ENCODE results near the gene EFHC1. TPM values are rescaled to one million over a fixed set of nuclear protein-coding genes. Genes with fewer than 3 reads are reported as not detected.

The EFHC1 gene
- total and polyA plus RNA-seq, 2 experiments from 2014 or later, result 24.3 to 28.0 TPM

- TF ChIP-seq ZNF462 (CRISPR knock-in tag; IDR thresholded peaks at IDR 0.05), result no peak
Observed at GRCh38 chr6:52403086-52403485, 17.1 kb upstream of the EFHC1 start (continued).

- Mint-ChIP-seq H3K9me3 (no peaks in the 10 kb centered on the region), H3K36me3 (ENCODE audit: low read depth) (peaks cover 4% of the 10 kb centered on the region; the same call in 2 of the 3 replicates), H3K4me1 (peaks cover 11% of the 10 kb centered on the region), H3K27ac (no peak overlapping the region), H3K27me3 (ENCODE audit: insufficient read depth, low read depth, poor library complexity) (peaks cover 2% of the 10 kb centered on the region), H3K4me3 (no peak overlapping the region)
- Histone ChIP-seq H3K27me3 (ENCODE audit: insufficient read depth) (no peaks in the 10 kb centered on the region), H3K79me2 (replicated peaks; ENCODE audit: insufficient read depth) (no peaks in the 10 kb centered on the region), H4K20me1 (replicated peaks; ENCODE audit: insufficient read depth) (no peaks in the 10 kb centered on the region), H3K9me2 (ENCODE audit: insufficient read depth) (no peaks in the 10 kb centered on the region), H3K36me3 (ENCODE audit: insufficient read depth) (no peaks in the 10 kb centered on the region), H3K27ac (ENCODE audit: low read depth) (no peak overlapping the region), H3K4me2 (no peak overlapping the region), H3F3A (replicated peaks; ENCODE audit: low read depth) (no peaks in the 10 kb centered on the region), H3K4me1 (ENCODE audit: insufficient read depth) (peaks cover 6% of the 10 kb centered on the region; the same call in 1 of the 2 replicates), H2AFZ (no peak overlapping the region), H3K4me3 (no peak overlapping the region)
- ATAC-seq, result no peak
- DNase-seq (ENCODE audit: low spot score), result no peak
- TF ChIP-seq EZH2phosphoT487 (IDR thresholded peaks at IDR 0.05; ENCODE audit: unreplicated experiment) (no peak), JUNB (IDR thresholded peaks at IDR 0.05; ENCODE audit: unreplicated experiment) (no peak), REST (IDR thresholded peaks at IDR 0.05; ENCODE audit: unreplicated experiment) (no peak), ETS1 (IDR thresholded peaks at IDR 0.05) (no peak), STAT1 (IDR thresholded peaks at IDR 0.05; ENCODE audit: unreplicated experiment) (no peak)
Observed at GRCh38 chr6:52403627-52404026, 16.5 kb upstream of the EFHC1 start.

Data from GM23338 (cell line).